Activated CD4-positive, alpha-beta T cell treated with anti-CD3 and anti-CD28 coated beads, Interleukin-2, Interleukin-6, amounts not matched to agents 100 ng/mL and 50 ng/mL, durations not matched to agents 16 hours and 8 hours (primary cell): ENCODE measurements around the gene PEX11A.

Experiments
- DNase-seq: peaks from one replicate; pipeline ENCODE4 v3.0.0-alpha.2; 2020

PEX11A gene

GRCh38 chr15:89654847-89655805 lies 35.4 kb downstream of the PEX11A start, which contains the start of gene KIF7:
TSS of gene KIF7 (minus strand) at chr15:89655467. CDS start at chr15:89652930, 2,537 bp downstream.
- DNase-seq = peak; percentile 20

- DNase-seq = no peak
These were observed 36.2 kb downstream of the PEX11A start for GRCh38 chr15:89654301-89654761.

GRCh38 chr15:89653578-89653977 lies 37.0 kb downstream of the PEX11A start:
- DNase-seq = no peak

- no peak for DNase-seq
These were observed 37.9 kb downstream of the PEX11A start for GRCh38 chr15:89652666-89653065.

GRCh38 chr15:89652131-89652530 lies 38.4 kb downstream of the PEX11A start:
- no peak for DNase-seq

GRCh38 chr15:89649716-89650115 lies 40.8 kb downstream of the PEX11A start:
- no peak for DNase-seq

- DNase-seq = no peak
These were observed 41.4 kb downstream of the PEX11A start for GRCh38 chr15:89649013-89649625.

- no peak for DNase-seq
These were observed 42.2 kb downstream of the PEX11A start for GRCh38 chr15:89648106-89649012.

- DNase-seq = peak; percentile 77
These were observed 43.2 kb downstream of the PEX11A start for GRCh38 chr15:89647191-89647851.

GRCh38 chr15:89646416-89647141 lies 44.0 kb downstream of the PEX11A start:
- DNase-seq = no peak

GRCh38 chr15:89645680-89646079 lies 44.9 kb downstream of the PEX11A start:
- DNase-seq = no peak

- DNase-seq = no peak
These were observed 48.4 kb downstream of the PEX11A start for GRCh38 chr15:89642106-89642505.

- no peak for DNase-seq
These were observed 49.5 kb downstream of the PEX11A start for GRCh38 chr15:89641053-89641452.

- no peak for DNase-seq
These were observed 50.3 kb downstream of the PEX11A start for GRCh38 chr15:89640245-89640644.

- no peak for DNase-seq
These were observed 57.0 kb downstream of the PEX11A start for GRCh38 chr15:89633585-89633984.

- no peak for DNase-seq
These were observed 57.8 kb downstream of the PEX11A start for GRCh38 chr15:89632563-89633430.

GRCh38 chr15:89631902-89632264 lies 58.7 kb downstream of the PEX11A start:
- no peak for DNase-seq
